HCT116 (cell line): ENCODE data around the gene MTG2. TPM values are rescaled to one million over a fixed set of nuclear protein-coding genes. Genes with fewer than 3 reads are reported as not detected.

Experiments
- ATAC-seq: fragments of 200-7000 bp; cut with Tn5 transposase; 2 replicates; pipeline ENCODE4 v1.9.1; 2020; ENCODE audit warnings: mild to moderate bottlenecking, moderate library complexity
- BruUV-seq: library from RNA; stranded (reverse); fragments of 400-500 nt; replicated peaks from 2 replicates; lab custom pipeline; 2021; lab: Mats Ljungman, UMichigan
- CTCF ChIA-PET: fragments of 300-600 bp; sonication (Branson Sonifier 250); formaldehyde crosslinking; loops from one replicate; lab custom pipeline; 2021; ENCODE audit warnings: antibody characterized with exemption; lab: Charles Lee
- POLR2A ChIA-PET: fragments of 300-600, 350-600 bp; sonication (Branson Sonifier 250); formaldehyde crosslinking; loops from one replicate; lab custom pipeline; 2021; ENCODE audit warnings: antibody characterized with exemption; lab: Charles Lee
- RAD21 ChIA-PET, 2 experiments: fragments of 300-600 bp; sonication (Branson Sonifier 250); formaldehyde crosslinking; loops; one replicate each; lab custom pipeline; 2023; ENCODE audit warnings: low total read pairs in 2 of 2; ENCODE audit not compliant: uncharacterized antibody in 2 of 2, unreplicated experiment in 2 of 2, low non-redundant PET in 1 of 2; lab: Charles Lee
- DNase-seq: peaks from one replicate; pipeline ENCODE4 v3.0.0-alpha.2; 2010; ENCODE audit warnings: low read depth, low spot score
- H2AFZ ChIP-seq: fragments of 200-600 bp; shearing (Covaris generic), sonication (generic); 2 replicates; pipeline ENCODE4 v1.6.1; 2017; ENCODE audit warnings: low read depth, mixed run types, mixed read lengths, antibody characterized with exemption, low read length; ENCODE audit not compliant: poor library complexity, severe bottlenecking
- H3K27ac ChIP-seq: 2 replicates; pipeline ENCODE4 v1.5.1; 2012; ENCODE audit warnings: low read depth, low read length
- H3K27me3 ChIP-seq: fragments of 200-600 bp; sonication (generic); 2 replicates; pipeline ENCODE4 v1.6.1; 2016; ENCODE audit warnings: mixed run types, low read length, mixed read lengths; ENCODE audit not compliant: insufficient read depth
- H3K36me3 ChIP-seq, 2 experiments: fragments of 200-500 bp in 1 of 2; fragments of 200-600 bp in 1 of 2; sonication (Bioruptor generic) in 1 of 2; sonication (generic) in 1 of 2; 2 replicates each; pipeline versions ENCODE4 v1.5.1 to v1.6.1; 2014 to 2016; ENCODE audit warnings: low read length in 2 of 2, inconsistent platforms in 1 of 2, mixed read lengths in 1 of 2, mixed run types in 1 of 2; ENCODE audit not compliant: insufficient read depth in 2 of 2, control insufficient read depth in 1 of 2
- H3K4me1 ChIP-seq, 2 experiments: fragments of 200-600 bp in 1 of 2; sonication (generic) in 1 of 2; 2 replicates each; pipeline versions ENCODE4 v1.5.1 to v1.6.1; 2012 to 2017; ENCODE audit warnings: low read length in 2 of 2, inconsistent platforms in 1 of 2, mild to moderate bottlenecking in 1 of 2, mixed read lengths in 1 of 2, mixed run types in 1 of 2, moderate library complexity in 1 of 2; ENCODE audit not compliant: insufficient read depth in 2 of 2, control insufficient read depth in 1 of 2
- H3K4me2 ChIP-seq: fragments of 200-600 bp; sonication (generic); 2 replicates; pipeline ENCODE4 v1.6.1; 2017; ENCODE audit warnings: mixed run types, low read length, mixed read lengths
- H3K4me3 ChIP-seq, 2 experiments: fragments of 200-600 bp in 1 of 2; sonication (generic) in 1 of 2; replicated peaks in 1 of 2; 2 replicates each; pipeline ENCODE4 v1.5.1; 2011 to 2016; ENCODE audit warnings: low read length in 2 of 2, control low read depth in 1 of 2, low read depth in 1 of 2, mild to moderate bottlenecking in 1 of 2, mixed read lengths in 1 of 2, mixed run types in 1 of 2
- H3K79me2 ChIP-seq: fragments of 200-600 bp; sonication (generic); 2 replicates; pipeline ENCODE4 v1.6.1; 2017; ENCODE audit warnings: mild to moderate bottlenecking, mixed run types, low read length, moderate library complexity, mixed read lengths; ENCODE audit not compliant: insufficient read depth
- H3K9ac ChIP-seq: fragments of 200-600 bp; sonication (generic); 2 replicates; pipeline ENCODE4 v1.6.1; 2016; ENCODE audit warnings: low read length, mixed read lengths
- H3K9me2 ChIP-seq: fragments of 200-600 bp; sonication (generic), shearing (Covaris generic); 2 replicates; pipeline ENCODE4 v1.6.1; 2017; ENCODE audit warnings: mixed run types, mild to moderate bottlenecking, moderate library complexity; ENCODE audit not compliant: insufficient read depth
- H3K9me3 ChIP-seq, 2 experiments: fragments of 200-500 bp in 1 of 2; fragments of 200-600 bp in 1 of 2; sonication (Bioruptor generic) in 1 of 2; sonication (generic) in 1 of 2; 2 replicates each; pipeline ENCODE4 v1.6.1; 2014 to 2017; ENCODE audit warnings: low read length in 2 of 2, mixed read lengths in 2 of 2, inconsistent platforms in 1 of 2, low read depth in 1 of 2, mild to moderate bottlenecking in 1 of 2, mixed run types in 1 of 2, moderate library complexity in 1 of 2; ENCODE audit not compliant: control insufficient read depth in 1 of 2, insufficient read depth in 1 of 2
- H4K20me1 ChIP-seq: fragments of 200-600 bp; sonication (generic), shearing (Covaris generic); 2 replicates; pipeline ENCODE4 v1.6.1; 2017; ENCODE audit warnings: mixed run types, mild to moderate bottlenecking, moderate library complexity; ENCODE audit not compliant: insufficient read depth
- CBX3 ChIP-seq: IDR thresholded peaks from 2 replicates; pipeline ENCODE4 v1.6.1; 2012; ENCODE audit warnings: low read depth
- EGR1 ChIP-seq: IDR thresholded peaks from 2 replicates; pipeline ENCODE4 v1.6.1; 2012; ENCODE audit warnings: low read depth
- ELF1 ChIP-seq: IDR thresholded peaks from 2 replicates; pipeline ENCODE4 v1.6.1; 2012; ENCODE audit warnings: low read depth, borderline replicate concordance
- EZH2phosphoT487 ChIP-seq: fragments of 200-600 bp; IDR thresholded peaks from 2 replicates; pipeline ENCODE4 v1.6.1; 2018; ENCODE audit warnings: antibody characterized with exemption, borderline replicate concordance
- FOSL1 ChIP-seq: IDR thresholded peaks from 2 replicates; pipeline ENCODE4 v1.6.1; 2012; ENCODE audit warnings: low read depth
- JUND ChIP-seq: IDR thresholded peaks from 2 replicates; pipeline ENCODE4 v1.6.1; 2012
- YY1 ChIP-seq: IDR thresholded peaks from 2 replicates; pipeline ENCODE4 v1.6.1; 2011; ENCODE audit warnings: low read length, low read depth, moderate library complexity, mild to moderate bottlenecking; ENCODE audit not compliant: insufficient replicate concordance; ENCODE audit errors: extremely low read depth
- intact Hi-C: fragments of 100-400 bp; cut with micrococcal nuclease; formaldehyde crosslinking; loops from 2 replicates; pipeline ENCODE4 v1.10.0; 2022
- total RNA-seq: library from RNA; stranded (reverse); gene quantifications from one replicate; pipeline ENCODE4 v1.2.1, GENCODE V29; 2021; ENCODE audit not compliant: unreplicated experiment
- TF ChIP-seq, protein P1 (sequence below): IDR thresholded peaks from 2 replicates; pipeline ENCODE4 v1.6.1; 2012
- TF ChIP-seq, protein P2 (sequence below): IDR thresholded peaks from 2 replicates; pipeline ENCODE4 v1.6.1; 2012
- TF ChIP-seq, protein P3 (sequence below): IDR thresholded peaks from 2 replicates; pipeline ENCODE4 v1.6.1; 2012; ENCODE audit warnings: low read depth
- TF ChIP-seq, protein P4 (sequence below), 3 experiments: fragments of 200-600 bp in 1 of 3; sonication (generic) in 1 of 3; IDR thresholded peaks in 2 of 3; conservative IDR thresholded peaks in 1 of 3; 2 replicates each; pipeline ENCODE4 v1.5.1; 2012 to 2017; ENCODE audit warnings: low read depth in 2 of 3, low read length in 2 of 3, antibody characterized with exemption in 1 of 3, borderline replicate concordance in 1 of 3, control low read depth in 1 of 3, mild to moderate bottlenecking in 1 of 3, mixed read lengths in 1 of 3, mixed run types in 1 of 3, moderate library complexity in 1 of 3; ENCODE audit not compliant: insufficient read depth in 1 of 3

MTG2 gene
- total RNA-seq, 1 experiment from 2014 or later, result 43.3 TPM

DNA sequence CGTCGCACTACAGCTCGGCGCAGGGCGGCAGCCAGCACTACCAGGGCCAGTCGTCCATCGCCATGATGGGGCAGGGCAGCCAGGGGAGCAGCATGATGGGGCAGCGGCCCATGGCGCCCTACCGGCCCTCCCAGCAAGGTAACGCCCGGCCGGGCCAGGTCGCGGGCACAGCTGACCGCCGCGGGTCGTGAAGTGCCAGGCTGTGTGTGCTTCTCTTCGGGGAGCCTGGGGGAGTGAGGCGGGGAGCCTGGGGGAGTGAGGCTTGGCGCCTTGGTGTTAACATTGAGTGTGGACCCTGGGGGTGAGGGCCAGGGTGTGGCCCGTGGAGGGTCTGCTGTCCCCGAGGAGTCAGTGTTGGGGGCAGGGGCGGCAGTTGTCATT, 19.4 kb upstream of the MTG2 start:
- DNase-seq, result no peak
- no peak overlapping the region for H2AFZ ChIP-seq
- ChIA-PET CTCF (no interaction called here), POLR2A (no interaction called here), RAD21 (no interaction called here)
- no peaks in the 10 kb centered on the region for H3K9me2 ChIP-seq
- H3K27ac ChIP-seq, result no peak overlapping the region; the same call in 1 of the 2 replicates
- intact Hi-C loops, result no loop called here
- TF ChIP-seq, protein P1, sequence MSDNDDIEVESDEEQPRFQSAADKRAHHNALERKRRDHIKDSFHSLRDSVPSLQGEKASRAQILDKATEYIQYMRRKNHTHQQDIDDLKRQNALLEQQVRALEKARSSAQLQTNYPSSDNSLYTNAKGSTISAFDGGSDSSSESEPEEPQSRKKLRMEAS, result no peak
- TF ChIP-seq, protein P2, sequence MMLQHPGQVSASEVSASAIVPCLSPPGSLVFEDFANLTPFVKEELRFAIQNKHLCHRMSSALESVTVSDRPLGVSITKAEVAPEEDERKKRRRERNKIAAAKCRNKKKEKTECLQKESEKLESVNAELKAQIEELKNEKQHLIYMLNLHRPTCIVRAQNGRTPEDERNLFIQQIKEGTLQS, result no peak
- no peak for TF ChIP-seq FOSL1
- no peak for TF ChIP-seq EZH2phosphoT487
- TF ChIP-seq, protein P3, sequence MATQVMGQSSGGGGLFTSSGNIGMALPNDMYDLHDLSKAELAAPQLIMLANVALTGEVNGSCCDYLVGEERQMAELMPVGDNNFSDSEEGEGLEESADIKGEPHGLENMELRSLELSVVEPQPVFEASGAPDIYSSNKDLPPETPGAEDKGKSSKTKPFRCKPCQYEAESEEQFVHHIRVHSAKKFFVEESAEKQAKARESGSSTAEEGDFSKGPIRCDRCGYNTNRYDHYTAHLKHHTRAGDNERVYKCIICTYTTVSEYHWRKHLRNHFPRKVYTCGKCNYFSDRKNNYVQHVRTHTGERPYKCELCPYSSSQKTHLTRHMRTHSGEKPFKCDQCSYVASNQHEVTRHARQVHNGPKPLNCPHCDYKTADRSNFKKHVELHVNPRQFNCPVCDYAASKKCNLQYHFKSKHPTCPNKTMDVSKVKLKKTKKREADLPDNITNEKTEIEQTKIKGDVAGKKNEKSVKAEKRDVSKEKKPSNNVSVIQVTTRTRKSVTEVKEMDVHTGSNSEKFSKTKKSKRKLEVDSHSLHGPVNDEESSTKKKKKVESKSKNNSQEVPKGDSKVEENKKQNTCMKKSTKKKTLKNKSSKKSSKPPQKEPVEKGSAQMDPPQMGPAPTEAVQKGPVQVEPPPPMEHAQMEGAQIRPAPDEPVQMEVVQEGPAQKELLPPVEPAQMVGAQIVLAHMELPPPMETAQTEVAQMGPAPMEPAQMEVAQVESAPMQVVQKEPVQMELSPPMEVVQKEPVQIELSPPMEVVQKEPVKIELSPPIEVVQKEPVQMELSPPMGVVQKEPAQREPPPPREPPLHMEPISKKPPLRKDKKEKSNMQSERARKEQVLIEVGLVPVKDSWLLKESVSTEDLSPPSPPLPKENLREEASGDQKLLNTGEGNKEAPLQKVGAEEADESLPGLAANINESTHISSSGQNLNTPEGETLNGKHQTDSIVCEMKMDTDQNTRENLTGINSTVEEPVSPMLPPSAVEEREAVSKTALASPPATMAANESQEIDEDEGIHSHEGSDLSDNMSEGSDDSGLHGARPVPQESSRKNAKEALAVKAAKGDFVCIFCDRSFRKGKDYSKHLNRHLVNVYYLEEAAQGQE, result no peak
- TF ChIP-seq CBX3, result no peak
- TF ChIP-seq, protein P4, sequence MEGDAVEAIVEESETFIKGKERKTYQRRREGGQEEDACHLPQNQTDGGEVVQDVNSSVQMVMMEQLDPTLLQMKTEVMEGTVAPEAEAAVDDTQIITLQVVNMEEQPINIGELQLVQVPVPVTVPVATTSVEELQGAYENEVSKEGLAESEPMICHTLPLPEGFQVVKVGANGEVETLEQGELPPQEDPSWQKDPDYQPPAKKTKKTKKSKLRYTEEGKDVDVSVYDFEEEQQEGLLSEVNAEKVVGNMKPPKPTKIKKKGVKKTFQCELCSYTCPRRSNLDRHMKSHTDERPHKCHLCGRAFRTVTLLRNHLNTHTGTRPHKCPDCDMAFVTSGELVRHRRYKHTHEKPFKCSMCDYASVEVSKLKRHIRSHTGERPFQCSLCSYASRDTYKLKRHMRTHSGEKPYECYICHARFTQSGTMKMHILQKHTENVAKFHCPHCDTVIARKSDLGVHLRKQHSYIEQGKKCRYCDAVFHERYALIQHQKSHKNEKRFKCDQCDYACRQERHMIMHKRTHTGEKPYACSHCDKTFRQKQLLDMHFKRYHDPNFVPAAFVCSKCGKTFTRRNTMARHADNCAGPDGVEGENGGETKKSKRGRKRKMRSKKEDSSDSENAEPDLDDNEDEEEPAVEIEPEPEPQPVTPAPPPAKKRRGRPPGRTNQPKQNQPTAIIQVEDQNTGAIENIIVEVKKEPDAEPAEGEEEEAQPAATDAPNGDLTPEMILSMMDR (IDR thresholded peaks at IDR 0.05 in 2 of 3, conservative IDR thresholded peaks at IDR 0.05 in 1 of 3; ENCODE audit: borderline replicate concordance in 1 of 3, insufficient read depth in 1 of 3, low read depth in 2 of 3, low read length in 2 of 3), result no peak
- TF ChIP-seq EGR1, result no peak
- TF ChIP-seq ELF1, result no peak
- no peak for TF ChIP-seq YY1
- TF ChIP-seq JUND, result no peak
- H3K36me3 ChIP-seq, result peaks cover 19 to 25% of the 10 kb centered on the region in 2 experiments; a peak in 3 of 4 replicates
- no peak for ATAC-seq
- peaks cover 3% of the 10 kb centered on the region; the same call in 1 of the 2 replicates for H4K20me1 ChIP-seq
- H3K4me1 ChIP-seq, result peaks cover 29 to 36% of the 10 kb centered on the region in 2 experiments
- H3K4me2 ChIP-seq, result no peak overlapping the region
- H3K79me2 ChIP-seq, result peaks cover 26% of the 10 kb centered on the region
- H3K4me3 ChIP-seq, result no peak overlapping the region
- no peaks in the 10 kb centered on the region for H3K27me3 ChIP-seq
- BruUV-seq, result no TSS peak
- H3K9ac ChIP-seq, result no peak overlapping the region
- H3K9me3 ChIP-seq, result no peaks in the 10 kb centered on the region
